ENCODE data around the gene CA6.

GRCh38 chr1:8956461-8957349, 11.0 kb downstream of the CA6 start:
- no peak for TF ChIP-seq POLR2AphosphoS5 (IDR thresholded peaks at IDR 0.05; ENCODE audit: low read depth, low read length)
- no peak for TF ChIP-seq POU2F2 (IDR thresholded peaks at IDR 0.05; ENCODE audit: low read depth, low read length)
- TF ChIP-seq POLR2A (IDR thresholded peaks at IDR 0.05; ENCODE audit: low read depth, low read length) = no peak
